Measurements from ENCODE around the gene DHCR7. TPM values are rescaled to one million over a fixed set of nuclear protein-coding genes. Genes with fewer than 3 reads are reported as not detected.

The DHCR7 gene
- total RNA-seq, 1 donor = 58.3 TPM

DNA sequence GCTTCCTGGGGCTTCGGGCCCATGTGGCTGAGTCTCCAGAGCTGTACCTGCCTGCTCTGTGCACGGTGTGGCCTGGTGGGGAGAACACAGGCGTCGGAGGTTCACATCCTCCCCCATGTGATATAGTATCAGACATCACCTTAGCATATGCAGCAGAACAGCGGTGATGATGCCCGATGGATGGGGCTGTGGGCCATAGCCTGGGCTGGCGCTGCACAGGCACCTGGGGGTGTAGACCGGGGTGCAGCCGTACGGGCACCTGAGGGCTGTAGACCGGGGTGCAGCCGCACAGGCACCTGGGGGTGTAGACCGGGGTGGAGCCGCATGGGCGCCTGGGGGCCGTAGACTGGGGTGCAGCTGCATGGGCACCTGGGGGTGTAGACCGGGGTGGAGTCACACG is 34.0 kb upstream of the DHCR7 start:
- Histone ChIP-seq H4K20me1 (ENCODE audit: insufficient read depth, low read length) (no peaks in the 10 kb centered on the region), H3K36me3 (ENCODE audit: insufficient read depth, low read length) (peaks cover 54% of the 10 kb centered on the region), H2AFZ (ENCODE audit: low read length) (no peak overlapping the region), H3K9me3 (ENCODE audit: low read depth, low read length) (no peaks in the 10 kb centered on the region), H3K79me2 (ENCODE audit: insufficient read depth, low read length) (no peaks in the 10 kb centered on the region), H3K4me3 (ENCODE audit: insufficient read depth, low read length) (no peak overlapping the region), H3K27ac (ENCODE audit: low read depth, low read length) (no peak overlapping the region), H3K4me2 (ENCODE audit: insufficient read depth, low read length) (no peak overlapping the region), H3K4me1 (ENCODE audit: insufficient read depth, low read length) (no peaks in the 10 kb centered on the region), H3K27me3 (ENCODE audit: insufficient read depth, low read length) (no peaks in the 10 kb centered on the region)
- no peak for TF ChIP-seq CTCF (IDR thresholded peaks at IDR 0.05; ENCODE audit: extremely low read depth, low read depth, low read length)
- no peak for DNase-seq (ENCODE audit: insufficient read length, low spot score, missing footprints)

DNA sequence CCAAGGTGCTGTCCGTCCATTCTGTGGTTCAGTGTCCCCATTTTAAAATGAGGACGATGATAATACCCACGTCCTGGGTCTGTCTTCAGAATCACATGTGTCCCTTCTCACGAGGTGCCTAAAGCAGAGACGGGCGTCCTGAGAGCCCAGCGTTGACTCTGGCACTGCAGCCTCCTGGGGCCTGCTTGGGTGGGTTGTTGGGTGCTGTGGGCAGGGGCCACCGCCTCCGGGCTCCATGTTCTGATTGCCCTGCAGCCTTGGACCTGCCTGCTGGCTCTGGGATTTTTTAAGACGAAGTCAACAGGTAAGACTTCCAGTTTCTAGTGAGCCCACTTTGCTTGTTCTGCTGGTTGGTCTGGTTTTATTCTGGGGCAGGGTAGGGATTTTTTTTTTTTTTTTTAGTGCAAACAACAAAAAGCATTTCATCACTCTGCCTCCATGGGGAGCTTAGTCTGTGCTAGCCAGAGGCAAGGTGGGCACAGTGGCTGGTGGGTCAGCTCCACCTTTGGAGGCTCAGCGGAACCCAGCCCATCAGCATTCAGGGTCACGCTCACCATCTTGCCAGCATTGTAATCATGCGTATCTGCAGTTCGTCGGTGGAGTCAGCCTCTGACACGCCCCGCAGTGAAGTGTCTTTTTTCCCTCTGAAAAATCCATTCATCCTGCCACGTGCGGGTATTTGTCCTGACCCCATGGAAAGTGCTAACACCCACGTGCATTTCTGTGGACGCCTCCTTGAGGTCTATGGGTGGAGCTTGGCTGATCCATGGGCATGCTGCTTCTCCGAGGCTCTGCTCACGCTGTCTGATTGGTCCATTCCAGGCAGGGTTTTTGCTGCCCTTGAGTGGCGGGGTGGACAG is 33.1 kb upstream of the DHCR7 start:
- H4K20me1 ChIP-seq (ENCODE audit: insufficient read depth, low read length) = no peaks in the 10 kb centered on the region
- no peak overlapping the region for H3K4me3 ChIP-seq (ENCODE audit: insufficient read depth, low read length)
- peaks cover 50% of the 10 kb centered on the region for H3K36me3 ChIP-seq (ENCODE audit: insufficient read depth, low read length)
- H3K4me2 ChIP-seq (ENCODE audit: insufficient read depth, low read length) = no peak overlapping the region
- no peak for DNase-seq (ENCODE audit: insufficient read length, low spot score, missing footprints)
- H3K27ac ChIP-seq (ENCODE audit: low read depth, low read length) = no peak overlapping the region
- TF ChIP-seq CTCF (IDR thresholded peaks at IDR 0.05; ENCODE audit: extremely low read depth, low read depth, low read length) = no peak
- no peaks in the 10 kb centered on the region for H3K27me3 ChIP-seq (ENCODE audit: insufficient read depth, low read length)
- H2AFZ ChIP-seq (ENCODE audit: low read length) = no peak overlapping the region
- no peaks in the 10 kb centered on the region for H3K4me1 ChIP-seq (ENCODE audit: insufficient read depth, low read length)
- H3K79me2 ChIP-seq (ENCODE audit: insufficient read depth, low read length) = no peaks in the 10 kb centered on the region
- no peaks in the 10 kb centered on the region for H3K9me3 ChIP-seq (ENCODE audit: low read depth, low read length)

DNA sequence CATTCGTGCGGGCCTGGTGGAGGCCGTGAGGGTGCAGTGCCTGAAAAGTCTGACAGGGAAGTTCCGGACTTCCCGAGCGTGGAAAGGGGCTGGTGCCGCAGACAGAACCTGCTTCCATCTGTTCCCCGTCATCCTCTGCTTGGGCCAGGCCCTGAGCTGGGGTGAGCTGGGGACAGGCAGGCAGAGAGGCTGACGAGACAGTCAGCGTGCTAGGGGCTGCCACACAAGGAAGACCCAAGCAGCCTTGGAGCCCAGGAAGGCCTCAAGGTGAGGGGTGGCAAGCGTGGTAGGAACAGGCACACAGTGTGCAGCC is 30.3 kb upstream of the DHCR7 start:
- H3K27ac ChIP-seq (ENCODE audit: low read depth, low read length) = no peak overlapping the region
- peaks cover 34% of the 10 kb centered on the region for H3K36me3 ChIP-seq (ENCODE audit: insufficient read depth, low read length)
- no peak for DNase-seq (ENCODE audit: insufficient read length, low spot score, missing footprints)
- no peaks in the 10 kb centered on the region for H3K27me3 ChIP-seq (ENCODE audit: insufficient read depth, low read length)
- no peak overlapping the region for H3K4me3 ChIP-seq (ENCODE audit: insufficient read depth, low read length)
- no peaks in the 10 kb centered on the region for H3K4me1 ChIP-seq (ENCODE audit: insufficient read depth, low read length)
- H3K9me3 ChIP-seq (ENCODE audit: low read depth, low read length) = no peaks in the 10 kb centered on the region
- H3K79me2 ChIP-seq (ENCODE audit: insufficient read depth, low read length) = no peaks in the 10 kb centered on the region
- no peak for TF ChIP-seq CTCF (IDR thresholded peaks at IDR 0.05; ENCODE audit: extremely low read depth, low read depth, low read length)
- no peak overlapping the region for H3K4me2 ChIP-seq (ENCODE audit: insufficient read depth, low read length)
- H4K20me1 ChIP-seq (ENCODE audit: insufficient read depth, low read length) = no peaks in the 10 kb centered on the region
- H2AFZ ChIP-seq (ENCODE audit: low read length) = no peak overlapping the region

- peaks cover 34% of the 10 kb centered on the region for H3K36me3 ChIP-seq (ENCODE audit: insufficient read depth, low read length)
- no peak overlapping the region for H3K27ac ChIP-seq (ENCODE audit: low read depth, low read length)
- no peak overlapping the region for H3K4me3 ChIP-seq (ENCODE audit: insufficient read depth, low read length)
- H3K27me3 ChIP-seq (ENCODE audit: insufficient read depth, low read length) = no peaks in the 10 kb centered on the region
- no peak overlapping the region for H2AFZ ChIP-seq (ENCODE audit: low read length)
- no peaks in the 10 kb centered on the region for H4K20me1 ChIP-seq (ENCODE audit: insufficient read depth, low read length)
- no peak for TF ChIP-seq CTCF (IDR thresholded peaks at IDR 0.05; ENCODE audit: extremely low read depth, low read depth, low read length)
- DNase-seq (ENCODE audit: insufficient read length, low spot score, missing footprints) = no peak
- no peaks in the 10 kb centered on the region for H3K79me2 ChIP-seq (ENCODE audit: insufficient read depth, low read length)
- H3K4me2 ChIP-seq (ENCODE audit: insufficient read depth, low read length) = no peak overlapping the region
- H3K9me3 ChIP-seq (ENCODE audit: low read depth, low read length) = no peaks in the 10 kb centered on the region
- H3K4me1 ChIP-seq (ENCODE audit: insufficient read depth, low read length) = no peaks in the 10 kb centered on the region
These were observed 29.7 kb upstream of the DHCR7 start for GRCh38 chr11:71477641-71478527.
